PFSK-1 (cell line): ENCODE measurements around the gene LACTBL1.

Experiments
- FOXP2 ChIP-seq: optimal IDR thresholded peaks from 2 replicates; pipeline ENCODE3; 2011; ENCODE audit warnings: borderline replicate concordance, control low read depth, inconsistent platforms; ENCODE audit not compliant: insufficient read depth; ENCODE audit errors: extremely low read length, extremely low read depth
- POLR2AphosphoS5 ChIP-seq: IDR thresholded peaks from 2 replicates; pipeline ENCODE4 v1.6.1; 2012; ENCODE audit warnings: low read depth, mild to moderate bottlenecking, control low read depth, low read length, moderate library complexity
- SIN3A ChIP-seq: IDR thresholded peaks from 2 replicates; pipeline ENCODE4 v1.6.1; 2012; ENCODE audit warnings: mild to moderate bottlenecking, low read length, moderate library complexity, borderline replicate concordance; ENCODE audit not compliant: insufficient read depth
- TAF1 ChIP-seq: IDR thresholded peaks from 2 replicates; pipeline ENCODE4 v1.6.1; 2012; ENCODE audit warnings: low read length, control low read depth, borderline replicate concordance; ENCODE audit not compliant: insufficient read depth
- TF ChIP-seq, protein P1 (sequence below), 2 experiments: IDR thresholded peaks; 2 replicates each; pipeline versions ENCODE4 v1.6.1 to v1.8.0; 2011 to 2012; ENCODE audit warnings: low read depth in 2 of 2, low read length in 2 of 2, control low read depth in 1 of 2, inconsistent platforms in 1 of 2, mild to moderate bottlenecking in 1 of 2, moderate library complexity in 1 of 2; ENCODE audit not compliant: insufficient read depth in 1 of 2

LACTBL1 gene

DNA sequence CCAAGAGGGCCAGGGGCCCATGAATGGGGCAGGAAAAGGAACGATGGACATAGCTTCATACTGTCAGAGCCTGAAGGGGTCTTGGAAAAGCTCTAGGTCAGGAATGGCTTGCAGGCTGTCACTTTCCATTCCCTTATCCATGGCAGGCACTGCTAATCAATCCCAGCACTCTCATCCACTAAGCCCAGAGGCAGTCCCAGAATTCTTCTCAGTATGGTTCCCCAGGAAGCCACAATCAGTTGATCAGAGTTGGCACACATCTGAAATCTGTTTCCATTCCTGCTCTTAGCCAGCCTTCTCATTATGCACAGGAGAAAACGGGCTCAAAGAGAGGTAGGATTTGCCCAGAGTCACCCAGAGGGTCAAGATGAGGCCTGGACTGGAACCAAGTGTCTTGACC is 65.7 kb downstream of the LACTBL1 start:
- TF ChIP-seq TAF1 (no peak), SIN3A (no peak), FOXP2 (no peak)

DNA sequence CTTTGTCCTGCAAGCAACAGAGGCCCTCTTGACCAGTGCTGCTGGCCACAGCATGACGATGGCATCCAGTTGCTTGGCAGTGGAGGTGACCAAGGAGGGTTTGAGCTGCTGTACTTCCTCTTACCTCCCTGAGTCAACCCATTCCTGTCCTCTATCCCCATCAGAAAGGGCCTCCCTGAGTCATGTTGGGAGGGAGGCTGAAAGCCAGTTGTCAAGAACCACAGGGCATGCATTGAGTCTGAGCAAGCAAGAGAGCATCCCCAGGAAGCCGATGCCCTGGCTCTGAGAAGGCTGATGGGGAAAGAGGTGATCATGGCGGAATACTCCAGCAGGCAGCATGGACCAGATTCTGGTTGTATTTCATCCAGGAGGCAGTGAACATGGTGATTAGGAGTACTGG is 69.6 kb downstream of the LACTBL1 start:
- TF ChIP-seq FOXP2 (no peak), POLR2AphosphoS5 (no peak), SIN3A (no peak), TAF1 (no peak)
- TF ChIP-seq, protein P1, sequence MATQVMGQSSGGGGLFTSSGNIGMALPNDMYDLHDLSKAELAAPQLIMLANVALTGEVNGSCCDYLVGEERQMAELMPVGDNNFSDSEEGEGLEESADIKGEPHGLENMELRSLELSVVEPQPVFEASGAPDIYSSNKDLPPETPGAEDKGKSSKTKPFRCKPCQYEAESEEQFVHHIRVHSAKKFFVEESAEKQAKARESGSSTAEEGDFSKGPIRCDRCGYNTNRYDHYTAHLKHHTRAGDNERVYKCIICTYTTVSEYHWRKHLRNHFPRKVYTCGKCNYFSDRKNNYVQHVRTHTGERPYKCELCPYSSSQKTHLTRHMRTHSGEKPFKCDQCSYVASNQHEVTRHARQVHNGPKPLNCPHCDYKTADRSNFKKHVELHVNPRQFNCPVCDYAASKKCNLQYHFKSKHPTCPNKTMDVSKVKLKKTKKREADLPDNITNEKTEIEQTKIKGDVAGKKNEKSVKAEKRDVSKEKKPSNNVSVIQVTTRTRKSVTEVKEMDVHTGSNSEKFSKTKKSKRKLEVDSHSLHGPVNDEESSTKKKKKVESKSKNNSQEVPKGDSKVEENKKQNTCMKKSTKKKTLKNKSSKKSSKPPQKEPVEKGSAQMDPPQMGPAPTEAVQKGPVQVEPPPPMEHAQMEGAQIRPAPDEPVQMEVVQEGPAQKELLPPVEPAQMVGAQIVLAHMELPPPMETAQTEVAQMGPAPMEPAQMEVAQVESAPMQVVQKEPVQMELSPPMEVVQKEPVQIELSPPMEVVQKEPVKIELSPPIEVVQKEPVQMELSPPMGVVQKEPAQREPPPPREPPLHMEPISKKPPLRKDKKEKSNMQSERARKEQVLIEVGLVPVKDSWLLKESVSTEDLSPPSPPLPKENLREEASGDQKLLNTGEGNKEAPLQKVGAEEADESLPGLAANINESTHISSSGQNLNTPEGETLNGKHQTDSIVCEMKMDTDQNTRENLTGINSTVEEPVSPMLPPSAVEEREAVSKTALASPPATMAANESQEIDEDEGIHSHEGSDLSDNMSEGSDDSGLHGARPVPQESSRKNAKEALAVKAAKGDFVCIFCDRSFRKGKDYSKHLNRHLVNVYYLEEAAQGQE (IDR thresholded peaks at IDR 0.05; ENCODE audit: insufficient read depth in 1 of 2, low read depth in 2 of 2, low read length in 2 of 2), result no peak
